NCI-H748 (cell line): ENCODE results near the gene DENND5B.
"Not testable (repeated sequence)": the region's sequence is repeated elsewhere in the genome, so short reads cannot be mapped to it uniquely, and the experiment has no call there.

ENCODE experiments used
- DNase-seq: peaks from one replicate; lab custom pipeline; 2025; ENCODE audit not compliant: unreplicated experiment; lab: John Stamatoyannopoulos, UW

Gene DENND5B

GRCh38 chr12:31508436-31509150 lies 82.3 kb downstream of the DENND5B start:
- no peak for DNase-seq

DNA sequence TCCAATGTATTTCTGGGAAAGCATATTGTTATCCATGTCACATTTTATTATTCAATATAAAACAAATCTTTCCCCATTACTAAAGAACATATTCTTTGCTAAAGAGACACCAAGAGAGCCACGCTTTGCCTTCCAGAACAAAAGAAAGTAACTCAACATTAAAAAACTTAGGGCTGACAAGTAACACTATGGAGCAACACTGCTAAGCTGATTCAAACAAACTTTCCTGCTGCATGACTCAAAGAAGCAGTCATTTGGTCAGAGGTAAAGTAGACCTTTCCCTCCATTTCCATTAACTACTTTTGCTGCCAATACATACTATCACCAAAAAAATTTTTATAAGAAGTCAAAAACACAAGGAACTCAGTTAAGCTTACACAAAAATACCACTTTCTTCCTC lies 83.0 kb downstream of the DENND5B start:
- no peak for DNase-seq

GRCh38 chr12:31506515-31507306 lies 84.2 kb downstream of the DENND5B start:
- DNase-seq = no peak

DNA sequence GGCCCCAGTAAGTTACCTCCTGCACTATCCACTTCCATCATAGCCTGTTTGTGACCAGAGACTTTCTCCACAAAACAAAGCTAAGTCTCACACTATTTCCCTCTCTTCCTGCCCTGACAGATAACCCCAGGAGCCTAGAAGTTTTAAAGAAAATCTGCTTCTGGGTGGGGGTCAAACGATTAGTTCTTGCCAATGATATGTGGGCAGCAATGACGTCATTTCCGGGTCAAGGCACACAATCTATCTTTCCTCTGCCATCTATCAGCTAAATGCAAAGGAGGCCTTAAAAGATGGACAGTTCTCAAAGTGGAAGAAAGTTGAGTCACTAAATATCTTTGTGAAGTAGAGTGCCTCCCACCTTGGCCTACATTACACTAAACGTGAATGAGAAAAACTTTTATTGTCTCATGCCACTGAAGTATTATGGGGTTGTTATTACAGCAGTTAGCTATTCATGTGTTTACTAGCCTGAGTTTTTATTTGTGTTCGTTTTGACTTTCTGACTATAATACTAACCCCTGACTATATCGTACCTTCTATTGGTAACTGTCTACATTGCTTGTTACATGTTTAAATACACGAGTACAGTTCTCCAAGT lies 86.2 kb downstream of the DENND5B start:
- DNase-seq = no peak

DNA sequence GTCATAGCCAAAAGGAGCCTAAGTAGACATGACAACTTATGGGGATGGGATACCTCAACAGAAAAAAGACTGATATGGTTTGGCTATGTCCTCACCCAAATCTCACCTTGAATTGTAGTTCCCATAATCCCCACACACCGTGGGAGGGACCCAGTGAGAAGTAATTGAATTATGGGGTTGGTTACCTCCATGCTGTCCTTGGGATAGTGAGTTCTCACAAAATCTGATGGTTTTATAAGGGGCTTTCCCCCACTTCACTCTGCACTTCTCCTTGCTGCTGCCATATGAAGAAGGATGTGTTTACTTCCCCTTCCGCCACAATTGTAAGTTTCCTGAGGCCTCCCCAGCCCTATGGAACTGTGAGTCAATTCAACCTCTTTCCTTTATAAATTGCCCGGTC lies 89.9 kb downstream of the DENND5B start:
- DNase-seq = not testable (repeated sequence)

DNA sequence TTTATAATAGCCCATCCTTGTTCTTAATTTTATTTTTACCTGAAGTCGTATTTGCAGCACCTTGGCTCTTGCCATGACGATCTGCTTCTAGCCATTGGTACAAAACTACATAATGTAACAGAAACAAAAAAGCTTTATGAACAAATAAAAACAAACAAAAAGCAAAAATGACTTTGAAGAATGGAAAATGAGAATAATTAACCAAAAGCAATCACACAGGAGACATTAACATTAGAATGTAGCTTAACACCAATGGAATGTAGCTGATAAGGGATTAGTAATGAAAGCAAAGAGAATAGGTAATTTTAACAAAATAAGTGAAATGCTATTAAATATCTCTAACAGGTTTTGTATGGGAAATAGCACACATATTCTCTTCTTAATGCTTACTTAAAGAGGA lies 91.4 kb downstream of the DENND5B start:
- no peak for DNase-seq

DNA sequence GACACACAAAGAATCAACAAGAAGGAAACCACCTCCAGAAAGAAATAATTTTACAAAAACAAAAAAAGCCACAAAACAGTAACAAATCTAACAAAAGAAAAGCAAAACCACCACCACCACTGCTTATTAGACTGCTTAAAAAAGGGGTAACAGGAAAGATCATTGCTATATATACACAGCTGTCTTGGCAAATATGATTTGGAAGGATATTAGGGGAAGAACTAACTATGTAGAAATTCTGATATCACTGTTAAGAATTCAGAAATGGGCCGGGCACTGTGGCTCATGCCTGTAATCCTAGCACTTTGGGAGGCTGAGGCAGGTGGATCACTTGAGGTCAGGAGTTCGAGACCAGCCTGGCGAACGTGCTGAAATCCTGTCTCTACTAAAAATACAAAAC lies 92.5 kb downstream of the DENND5B start:
- no peak for DNase-seq

DNA sequence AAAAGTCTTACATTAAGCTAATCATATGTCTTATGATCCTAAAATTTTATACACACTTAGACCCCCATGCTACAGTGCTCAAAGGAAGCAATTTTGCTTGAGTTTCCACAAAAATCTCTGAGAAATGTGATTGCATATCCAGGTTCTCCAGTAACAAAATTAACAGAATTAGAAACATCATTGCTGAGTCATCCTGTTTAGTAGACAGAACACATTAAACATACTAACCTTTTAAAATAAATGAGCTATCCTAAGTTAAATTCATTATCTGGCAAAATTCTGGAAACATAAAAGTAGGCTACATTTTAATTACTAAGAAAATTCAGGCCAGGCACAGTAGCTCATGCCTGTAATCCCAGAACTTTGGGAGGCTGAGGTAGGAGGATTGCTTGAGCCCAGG lies 94.7 kb downstream of the DENND5B start:
- no peak for DNase-seq

DNA sequence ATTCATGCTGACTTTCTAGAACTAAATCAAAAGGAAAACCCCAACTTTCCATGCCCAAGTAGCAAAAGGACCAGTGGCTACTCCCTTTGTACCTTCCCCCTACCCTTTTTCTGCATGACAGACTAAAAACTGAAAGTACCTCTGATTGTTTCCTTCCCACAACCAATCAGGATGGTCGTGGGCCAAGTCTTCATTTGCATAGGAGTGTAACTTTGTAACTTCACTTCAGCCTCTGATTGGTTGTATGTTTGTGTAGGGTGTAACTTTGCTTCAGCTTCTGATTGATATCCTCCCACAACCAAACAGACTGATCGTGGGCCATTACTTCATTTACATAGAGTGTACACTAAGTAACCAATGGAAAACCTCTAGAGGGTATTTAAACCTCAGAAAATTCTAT lies 96.5 kb downstream of the DENND5B start:
- no peak for DNase-seq

DNA sequence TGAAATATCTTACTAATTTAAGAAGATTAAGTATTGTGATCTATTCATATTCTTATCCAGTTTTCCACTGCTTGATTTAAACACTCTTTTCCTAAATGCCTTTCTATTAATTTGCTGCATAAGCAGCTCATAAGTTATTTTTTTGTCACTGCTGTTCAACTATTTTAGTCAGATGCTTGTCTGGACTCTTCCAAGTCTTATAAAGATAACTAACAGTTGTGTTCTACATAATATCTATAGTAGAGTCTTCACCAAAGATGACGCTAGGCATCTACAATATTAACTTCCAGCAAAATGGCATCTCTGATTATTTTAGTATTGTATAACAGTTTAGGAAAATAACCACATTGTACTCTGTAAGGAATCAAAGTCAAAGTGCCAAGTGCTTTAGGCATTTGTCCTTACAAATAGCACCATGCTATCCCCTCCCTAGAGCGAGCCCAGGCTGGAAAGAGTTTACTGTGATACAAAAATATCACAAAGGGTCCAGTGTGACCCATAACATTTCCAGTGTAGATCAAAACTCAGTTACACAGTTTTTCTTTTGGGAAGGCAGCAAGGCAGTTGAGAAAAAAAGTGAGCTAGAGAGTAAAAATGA lies 98.2 kb downstream of the DENND5B start:
- no peak for DNase-seq

DNA sequence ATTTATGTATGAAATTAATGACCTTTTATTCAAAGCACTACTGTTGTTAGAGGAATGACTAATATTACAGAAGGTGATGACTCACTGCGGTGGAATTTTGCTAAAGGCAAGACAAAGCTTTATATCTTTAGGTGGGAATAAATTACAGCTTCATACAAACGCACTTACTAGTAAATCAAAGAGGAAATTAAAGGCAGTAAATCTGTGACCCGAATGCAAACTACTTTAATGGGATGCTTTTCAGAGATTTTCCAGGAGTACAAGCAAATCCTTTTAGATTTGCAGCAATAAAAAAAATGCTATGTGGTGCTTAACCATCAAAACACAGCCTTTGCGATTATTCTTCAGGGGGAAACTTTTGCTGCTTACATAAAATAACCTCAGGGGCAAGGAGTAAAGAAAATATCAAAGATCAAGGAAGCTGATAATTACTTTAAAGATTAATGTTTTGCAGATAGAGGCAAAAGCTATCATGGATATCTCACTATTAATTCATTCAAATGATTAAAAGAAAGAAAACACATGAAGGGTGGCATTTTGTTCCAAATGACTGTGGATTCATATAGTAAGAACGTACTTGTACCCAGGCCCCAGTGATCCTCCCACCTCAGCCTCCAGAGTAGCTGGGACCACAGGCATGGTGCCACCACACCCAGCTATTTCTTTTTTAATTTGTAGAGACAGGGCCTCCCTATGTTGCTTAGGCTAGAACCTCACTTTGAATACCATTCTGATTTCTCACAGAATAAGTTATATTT lies 98.9 kb downstream of the DENND5B start:
- DNase-seq = no peak

DNA sequence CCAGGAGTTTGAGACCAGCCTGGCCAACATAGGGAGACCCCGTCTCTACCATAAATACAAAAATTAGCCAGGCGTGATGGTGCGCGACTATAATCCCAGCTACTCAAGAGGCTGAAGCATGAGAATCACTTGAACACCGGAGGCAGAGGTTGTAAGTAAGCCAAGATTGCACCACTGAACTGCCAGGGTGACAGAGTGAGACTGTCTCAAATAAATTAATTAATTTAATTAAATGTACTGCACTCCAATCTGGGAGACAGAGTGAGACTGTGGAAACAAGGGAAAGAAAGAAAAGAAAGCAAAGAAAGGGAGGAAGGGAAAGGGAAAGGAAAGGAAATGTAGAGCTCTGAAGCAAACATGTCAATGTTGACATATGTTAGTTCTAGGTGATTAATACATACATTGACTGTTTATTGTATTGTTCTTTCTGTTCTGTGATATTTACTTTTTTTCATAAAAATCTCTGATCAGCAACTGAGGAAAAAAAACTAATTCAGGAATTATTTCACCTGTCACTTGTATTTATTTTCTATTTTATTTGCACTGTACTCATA lies 99.6 kb downstream of the DENND5B start:
- DNase-seq = no peak

DNA sequence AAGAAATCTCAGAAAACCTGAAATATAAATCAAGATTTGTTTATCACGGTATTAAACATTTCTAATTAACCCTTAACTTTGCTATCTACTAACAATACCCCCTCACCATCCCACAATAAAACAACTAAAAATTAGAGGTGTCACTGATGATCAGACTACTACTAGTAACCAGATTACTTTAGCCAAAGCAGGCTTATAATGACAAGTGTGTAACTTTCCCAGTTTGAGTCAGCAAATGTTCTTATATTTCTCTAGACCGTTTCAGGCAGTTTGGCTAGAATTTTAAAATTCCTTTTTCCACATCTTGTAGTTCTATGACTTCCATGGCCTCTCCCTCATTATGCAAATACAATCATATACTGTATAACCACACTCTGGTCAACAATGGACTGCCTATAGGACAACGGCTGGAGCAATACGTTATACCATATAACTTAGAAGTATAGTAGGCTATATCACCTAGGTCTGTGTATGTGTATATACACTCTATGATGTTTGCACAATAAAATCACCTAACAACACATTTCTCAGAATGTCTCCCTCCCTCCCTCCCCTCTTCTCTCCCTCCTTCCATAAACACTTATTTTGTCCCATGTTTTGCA lies 102.1 kb downstream of the DENND5B start:
- DNase-seq = no peak

DNA sequence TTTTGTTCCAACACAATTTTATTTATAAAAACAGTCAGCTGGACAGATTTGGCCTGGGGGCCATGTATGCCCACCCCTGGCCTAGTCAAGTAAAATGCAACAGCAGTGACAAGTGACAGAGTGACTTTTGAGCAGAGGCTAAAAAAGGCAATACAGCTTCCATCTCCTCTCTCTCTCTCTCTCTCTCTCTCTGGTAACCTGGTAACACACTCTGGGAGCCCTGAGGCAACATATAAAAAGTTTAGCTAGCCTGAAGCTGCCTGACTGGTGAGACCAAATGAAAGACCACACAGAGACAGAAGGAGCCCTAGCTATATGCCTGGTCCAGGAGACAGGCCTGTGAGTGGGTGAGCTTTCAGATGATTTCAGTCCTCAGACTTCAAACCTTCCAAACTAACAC lies 105.4 kb downstream of the DENND5B start:
- DNase-seq = no peak

- DNase-seq = no peak
These were observed 108.1 kb downstream of the DENND5B start for GRCh38 chr12:31482816-31483215.

GRCh38 chr12:31481415-31481814 lies 109.5 kb downstream of the DENND5B start:
- DNase-seq = no peak

- no peak for DNase-seq
These were observed 111.3 kb downstream of the DENND5B start for GRCh38 chr12:31479516-31480210.

GRCh38 chr12:31478898-31479297 lies 112.0 kb downstream of the DENND5B start:
- no peak for DNase-seq

- DNase-seq = no peak
These were observed 112.5 kb downstream of the DENND5B start for GRCh38 chr12:31478425-31478824.

- no peak for DNase-seq
These were observed 113.2 kb downstream of the DENND5B start for GRCh38 chr12:31477687-31478086.
